Thoracic aorta (tissue), 2 donors: Measurements from ENCODE around the gene PTPN5. TPM values are rescaled to one million over a fixed set of nuclear protein-coding genes. Genes with fewer than 3 reads are reported as not detected.
A peak's percentile ranks its signal among the peaks of the same experiment; 100 is the strongest.
"Not testable (repeated sequence)": the region's sequence is repeated elsewhere in the genome, so short reads cannot be mapped to it uniquely, and the experiment has no call there.

Source experiments
- ATAC-seq: fragments of 150-250 bp; one replicate; pipeline ENCODE4 v1.8.0; 2017; ENCODE audit warnings: low read depth; ENCODE audit not compliant: insufficient number of reproducible peaks, low FRiP score
- DNase-seq: peaks from one replicate; pipeline ENCODE4 v3.0.0-alpha.2; 2020; ENCODE audit warnings: low spot score
- H3K27ac ChIP-seq, 2 donors: fragments of 200-600 bp; sonication (generic); 1 replicate in 1 of 2; 2 replicates in 1 of 2; pipeline ENCODE4 v1.5.1; 2016; ENCODE audit warnings: mild to moderate bottlenecking in 2 of 2, moderate library complexity in 2 of 2
- H3K27me3 ChIP-seq: fragments of 200-600 bp; sonication (generic); replicated peaks from 2 replicates; pipeline ENCODE4 v1.6.0; 2016; ENCODE audit warnings: mild to moderate bottlenecking; ENCODE audit not compliant: insufficient read depth
- H3K36me3 ChIP-seq: fragments of 200-600 bp; sonication (generic); one replicate; pipeline ENCODE4 v1.5.1; 2016
- H3K4me1 ChIP-seq, 2 donors: fragments of 200-600 bp; sonication (generic); 1 replicate in 1 of 2; 2 replicates in 1 of 2; pipeline versions ENCODE4 v1.5.1 to v1.6.0; 2016; ENCODE audit warnings: low read depth in 2 of 2, mild to moderate bottlenecking in 1 of 2; ENCODE audit not compliant: control insufficient read depth in 1 of 2
- H3K4me3 ChIP-seq: fragments of 200-600 bp; sonication (generic); 2 replicates; pipeline ENCODE4 v1.5.1; 2016; ENCODE audit warnings: mild to moderate bottlenecking
- H3K9me3 ChIP-seq: fragments of 200-600 bp; sonication (generic); 2 replicates; pipeline ENCODE4 v1.5.1; 2016
- total RNA-seq, 2 donors: library from RNA; depleted of rRNA; stranded (reverse); fragments of >200 nt; gene quantifications; one replicate each; pipeline versions ENCODE4 v1.1.0 to v1.2.3, GENCODE V29; 2016
- TF ChIP-seq, protein P1 (sequence below): fragments of 200-600 bp; sonication (generic); IDR thresholded peaks from one replicate; pipeline ENCODE4 v1.5.1; 2019; ENCODE audit warnings: antibody characterized with exemption

Gene PTPN5
- 1 to 10 TPM; 2.2 to 6.1 TPM for total RNA-seq

DNA sequence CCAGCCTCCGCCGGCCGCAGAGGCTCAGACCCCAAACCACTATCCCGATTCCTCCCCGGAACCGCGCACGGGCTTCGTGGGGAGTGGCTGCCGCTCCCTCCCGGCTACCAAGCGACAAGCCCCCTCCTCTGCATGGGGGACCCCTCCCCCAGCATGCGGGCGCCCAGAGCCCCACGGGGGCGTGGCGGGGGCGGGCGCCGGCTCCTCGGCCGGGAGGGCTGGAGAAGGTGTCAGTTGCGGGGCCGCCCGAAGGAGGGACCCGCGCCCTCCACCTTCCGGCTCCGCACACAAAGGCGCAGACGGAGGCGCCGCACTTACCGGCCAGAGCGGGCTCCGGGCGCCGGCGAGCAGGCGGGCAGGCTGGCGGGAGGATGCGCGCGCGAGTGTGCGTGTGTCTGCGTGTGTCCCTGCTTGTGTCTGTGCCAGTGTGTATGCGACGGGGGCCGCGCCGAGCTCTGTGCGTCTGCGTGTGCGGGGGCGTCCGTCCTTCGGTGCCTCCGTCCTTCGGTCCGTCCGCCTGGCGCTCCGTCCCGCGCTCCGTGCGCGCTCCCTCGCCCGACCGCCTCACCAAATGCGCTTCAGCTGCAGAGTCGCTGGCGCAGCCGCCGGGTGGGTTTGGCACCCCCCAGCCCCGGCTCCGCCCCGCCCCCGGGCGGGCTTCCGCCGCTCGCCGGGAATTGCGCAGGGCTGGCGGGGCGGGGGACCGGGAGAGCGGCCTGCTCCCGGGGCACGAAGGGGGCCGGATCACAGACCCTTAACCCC lies at the start of gene PTPN5:
Gene PTPN5 (minus strand): TSS at position 592 of the 762 bp plus-strand sequence. CDS start 19,840 bp downstream, outside the sequence.
- Histone ChIP-seq H3K9me3 (no peaks in the 10 kb centered on the region), H3K4me1 (peaks cover 0 to 12% of the 10 kb centered on the region in 2 donors), H3K36me3 (no peaks in the 10 kb centered on the region), H3K27ac (no peak within 1 kb of the TSS), H3K27me3 (no peaks in the 10 kb centered on the region), H3K4me3 (peak within 1 kb of the TSS; percentile 36)
- DNase-seq (no peak), ATAC-seq (no peak)
- TF ChIP-seq, protein P1, sequence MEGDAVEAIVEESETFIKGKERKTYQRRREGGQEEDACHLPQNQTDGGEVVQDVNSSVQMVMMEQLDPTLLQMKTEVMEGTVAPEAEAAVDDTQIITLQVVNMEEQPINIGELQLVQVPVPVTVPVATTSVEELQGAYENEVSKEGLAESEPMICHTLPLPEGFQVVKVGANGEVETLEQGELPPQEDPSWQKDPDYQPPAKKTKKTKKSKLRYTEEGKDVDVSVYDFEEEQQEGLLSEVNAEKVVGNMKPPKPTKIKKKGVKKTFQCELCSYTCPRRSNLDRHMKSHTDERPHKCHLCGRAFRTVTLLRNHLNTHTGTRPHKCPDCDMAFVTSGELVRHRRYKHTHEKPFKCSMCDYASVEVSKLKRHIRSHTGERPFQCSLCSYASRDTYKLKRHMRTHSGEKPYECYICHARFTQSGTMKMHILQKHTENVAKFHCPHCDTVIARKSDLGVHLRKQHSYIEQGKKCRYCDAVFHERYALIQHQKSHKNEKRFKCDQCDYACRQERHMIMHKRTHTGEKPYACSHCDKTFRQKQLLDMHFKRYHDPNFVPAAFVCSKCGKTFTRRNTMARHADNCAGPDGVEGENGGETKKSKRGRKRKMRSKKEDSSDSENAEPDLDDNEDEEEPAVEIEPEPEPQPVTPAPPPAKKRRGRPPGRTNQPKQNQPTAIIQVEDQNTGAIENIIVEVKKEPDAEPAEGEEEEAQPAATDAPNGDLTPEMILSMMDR: no peak

DNA sequence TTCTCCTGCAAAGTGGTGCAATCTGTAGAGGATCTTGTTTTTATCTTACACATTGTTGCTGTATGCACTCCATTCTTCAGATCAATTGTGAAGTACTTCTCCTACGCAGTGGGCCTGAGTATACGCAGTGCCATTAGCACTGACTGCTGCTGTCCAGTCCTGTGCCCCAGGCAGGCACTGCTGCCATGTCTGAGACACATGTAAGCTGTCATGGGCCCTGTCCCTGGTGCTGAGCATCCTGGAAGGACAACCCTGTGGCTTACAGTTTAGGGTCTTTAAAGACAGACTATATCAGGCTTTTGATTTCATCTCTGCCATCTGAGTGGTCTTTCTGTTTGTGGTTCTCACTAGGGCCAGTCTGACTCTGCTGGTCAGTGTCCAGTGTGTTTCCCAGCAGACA lies 44.8 kb upstream of the PTPN5 start:
- TF ChIP-seq, protein P1: no peak
- no peaks in the 10 kb centered on the region for H3K9me3 ChIP-seq
- H3K36me3 ChIP-seq: no peaks in the 10 kb centered on the region
- no peaks in the 10 kb centered on the region for H3K27me3 ChIP-seq
- no peak overlapping the region for H3K27ac ChIP-seq
- no peaks in the 10 kb centered on the region for H3K4me1 ChIP-seq
- DNase-seq: no peak
- no peak for ATAC-seq
- H3K4me3 ChIP-seq: no peak overlapping the region

DNA sequence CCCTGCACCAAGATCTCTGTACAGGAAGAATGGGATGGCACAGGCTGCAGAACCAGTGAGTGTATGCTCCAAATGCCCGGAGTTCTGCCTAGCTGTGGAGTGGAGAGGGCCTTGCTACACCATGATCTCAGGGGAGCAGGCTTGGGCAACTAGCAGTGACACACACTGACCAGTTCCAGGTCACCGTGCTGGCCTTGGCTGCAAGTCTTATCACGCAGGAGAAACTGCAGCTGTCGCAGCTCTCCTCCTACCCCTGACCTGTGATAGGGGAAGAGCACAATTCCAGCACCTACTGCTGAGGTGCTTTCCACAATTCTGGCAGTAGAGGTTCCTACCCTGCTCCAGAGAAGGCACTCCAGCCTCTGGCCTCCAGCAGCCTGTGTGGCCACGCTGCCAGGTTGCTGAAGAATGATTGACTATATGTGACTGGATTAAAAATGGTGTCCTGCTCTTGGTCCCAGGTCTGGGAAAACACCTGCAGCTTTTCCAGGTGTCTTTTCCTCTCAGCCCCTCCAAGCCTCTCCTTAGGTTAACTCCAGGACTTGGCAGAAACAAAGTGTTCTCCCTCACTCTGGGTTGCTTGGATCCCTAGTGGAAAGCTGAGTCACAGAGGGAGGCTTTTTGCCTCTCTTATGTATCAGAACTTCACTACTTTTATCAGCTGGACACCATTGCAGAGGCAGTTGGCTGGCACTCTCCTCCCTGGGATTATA lies 43.3 kb upstream of the PTPN5 start:
- Histone ChIP-seq H3K27me3 (no peaks in the 10 kb centered on the region), H3K4me1 (no peaks in the 10 kb centered on the region), H3K36me3 (no peaks in the 10 kb centered on the region), H3K9me3 (no peaks in the 10 kb centered on the region), H3K27ac (no peak overlapping the region), H3K4me3 (no peak overlapping the region)
- ATAC-seq (no peak), DNase-seq (no peak)
- TF ChIP-seq, protein P1: no peak

DNA sequence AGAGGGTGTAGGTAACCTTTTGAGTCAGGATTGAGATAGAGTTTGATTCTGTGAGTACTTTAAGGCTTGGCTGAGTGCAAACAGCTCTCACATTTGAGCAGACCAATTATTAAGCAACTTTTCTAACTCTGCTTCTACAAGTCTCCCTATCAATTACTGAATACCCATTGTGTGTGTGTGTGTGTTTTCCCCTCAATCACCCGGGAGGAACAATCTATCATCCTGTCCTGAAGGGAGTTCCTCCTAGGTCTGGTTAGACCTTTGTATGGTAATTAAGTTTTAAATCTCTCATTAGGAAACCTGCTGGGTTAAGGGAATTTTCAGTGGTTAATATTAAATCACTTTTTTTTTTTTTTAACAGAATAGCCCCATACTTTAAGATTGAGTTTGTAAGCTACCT lies 28.6 kb upstream of the PTPN5 start:
- not testable (repeated sequence) for H3K4me3 ChIP-seq, DNase-seq, H3K36me3 ChIP-seq, ATAC-seq, H3K4me1 ChIP-seq, H3K9me3 ChIP-seq, H3K27ac ChIP-seq, H3K27me3 ChIP-seq

DNA sequence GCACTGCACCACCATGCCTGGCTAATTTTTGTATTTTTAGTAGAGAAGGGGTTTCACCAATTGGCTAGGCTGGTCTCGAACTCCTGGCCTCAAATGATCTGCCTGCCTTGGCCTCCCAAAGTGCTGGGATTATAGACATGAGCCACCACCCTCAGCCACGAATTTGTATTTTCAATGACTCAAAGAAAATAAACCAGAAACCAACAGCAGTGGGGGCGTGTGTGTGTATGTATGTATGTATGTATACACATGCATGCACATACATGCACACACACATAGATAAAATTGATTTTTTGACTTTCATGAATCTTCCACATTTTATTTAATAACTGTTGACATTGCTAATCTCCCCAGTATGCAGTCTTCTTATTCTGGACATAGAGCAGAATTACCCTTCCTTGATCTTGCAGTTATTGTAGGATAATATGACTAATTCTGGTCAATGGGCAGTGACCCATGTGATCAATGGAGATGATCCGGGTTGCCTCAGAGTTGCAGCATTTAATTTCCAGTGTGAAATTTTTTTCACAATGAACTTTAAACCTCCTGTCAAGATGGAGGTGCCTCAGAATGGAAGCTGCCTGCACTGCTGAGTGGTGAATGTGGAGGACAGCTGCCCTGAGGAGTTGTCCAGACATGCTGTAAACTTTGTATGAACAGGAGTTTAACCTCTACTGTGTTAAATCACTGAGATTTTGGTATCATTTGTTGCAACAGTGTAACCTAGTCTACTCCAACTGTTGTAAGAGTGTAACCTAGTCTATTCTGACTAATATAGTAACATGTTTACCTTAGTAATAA lies 12.8 kb upstream of the PTPN5 start:
- Histone ChIP-seq H3K27me3 (no peaks in the 10 kb centered on the region), H3K27ac (no peak overlapping the region), H3K4me1 (no peaks in the 10 kb centered on the region), H3K9me3 (no peaks in the 10 kb centered on the region), H3K4me3 (no peak overlapping the region), H3K36me3 (no peaks in the 10 kb centered on the region)
- TF ChIP-seq, protein P1: no peak
- ATAC-seq (no peak), DNase-seq (no peak)
